HG03139 (cell line): ENCODE results near the gene NKX2-2.
"Not testable (repeated sequence)": the region's sequence is repeated elsewhere in the genome, so short reads cannot be mapped to it uniquely, and the experiment has no call there.

Experiments used
- ATAC-seq: cut with Tn5 transposase; IDR thresholded peaks from one replicate; pipeline ENCODE4 v1.9.1; 2021; ENCODE audit not compliant: unreplicated experiment

NKX2-2 gene

GRCh38 chr20:21509597-21510371 is 4.1 kb downstream of the NKX2-2 start:
- no peak for ATAC-seq

GRCh38 chr20:21509079-21509596 is 4.7 kb downstream of the NKX2-2 start:
- ATAC-seq: no peak

DNA sequence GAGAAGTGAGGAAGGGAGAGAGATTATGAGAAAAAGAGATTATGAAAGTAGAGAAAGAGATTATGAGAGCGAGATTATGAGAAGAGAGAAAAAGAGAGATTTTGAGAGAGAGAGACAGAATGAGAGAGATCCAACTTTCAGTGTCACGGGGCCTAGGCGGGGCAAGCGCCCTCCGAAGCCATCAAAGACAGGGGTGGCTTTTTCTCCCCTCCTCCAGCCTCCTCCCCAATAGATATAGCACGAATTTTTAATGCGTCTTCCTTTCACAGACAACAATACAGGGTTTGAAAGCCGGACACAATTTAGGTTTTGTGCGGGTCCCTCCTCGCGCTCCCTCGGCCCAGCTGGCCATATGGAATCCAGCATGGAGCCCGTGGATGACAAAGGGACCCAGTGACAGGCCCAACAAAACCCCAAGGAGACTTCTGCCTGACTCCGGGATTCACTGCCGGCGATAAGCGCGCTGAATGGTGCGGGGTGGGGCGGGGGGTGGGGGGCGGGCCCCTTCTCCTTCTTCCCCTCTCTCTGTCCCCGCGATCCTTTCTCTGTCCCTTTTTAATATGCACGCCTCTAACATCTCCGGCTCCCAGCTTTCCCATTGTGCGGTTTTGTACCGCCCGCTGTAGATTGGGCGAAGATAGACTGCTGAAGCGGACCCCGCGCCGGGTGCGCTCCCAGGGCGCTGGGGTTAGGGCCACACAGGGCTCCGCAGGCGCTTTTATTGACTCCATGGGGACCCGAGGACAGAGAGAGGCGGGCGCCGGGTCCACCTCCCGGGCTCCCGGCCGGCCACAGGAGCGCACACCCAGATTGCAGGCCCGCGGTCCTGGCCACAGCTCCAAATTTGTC is 5.4 kb downstream of the NKX2-2 start:
- ATAC-seq: no peak

DNA sequence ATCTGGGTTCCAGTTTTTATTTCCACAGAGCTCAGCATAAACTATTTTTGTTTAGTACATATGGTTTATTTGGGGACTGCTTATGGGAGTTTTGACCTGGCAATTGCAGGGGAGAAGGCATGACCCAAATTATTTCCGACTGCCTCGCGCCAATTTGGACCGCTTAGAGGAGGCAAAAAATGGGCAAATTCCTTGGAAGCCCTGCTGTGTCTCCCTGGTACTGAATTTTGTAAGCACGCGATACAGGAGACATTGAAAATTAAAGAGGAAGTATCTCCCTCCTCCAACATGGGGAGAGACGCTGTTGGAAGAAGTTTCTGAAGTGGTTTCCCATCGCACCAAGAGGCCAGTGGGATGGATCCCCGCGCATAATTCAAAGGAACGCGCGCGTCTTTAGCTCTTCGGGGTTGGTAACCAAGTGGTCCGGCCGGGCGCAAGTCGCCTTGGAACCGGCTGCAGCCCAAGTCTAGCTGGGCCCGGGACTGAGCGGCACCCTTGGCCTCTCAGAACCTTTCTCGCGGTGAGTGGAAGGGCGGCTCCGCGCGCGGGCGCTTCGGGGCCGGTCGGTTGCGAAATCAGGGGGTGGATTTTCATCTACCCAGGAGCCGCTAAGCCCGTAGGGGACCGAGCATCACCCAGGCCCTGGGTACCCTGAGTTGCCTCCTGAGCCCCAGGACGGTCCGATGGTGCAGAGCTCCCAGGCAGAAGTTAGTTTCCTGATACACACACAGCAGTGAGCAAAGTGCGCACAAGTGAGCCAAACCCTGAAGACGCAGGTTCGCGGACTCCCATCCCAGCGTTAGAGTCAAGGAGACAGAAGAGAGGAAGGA is 6.2 kb downstream of the NKX2-2 start:
- no peak for ATAC-seq

- no peak for ATAC-seq
Measured at GRCh38 chr20:21505810-21506530, 7.9 kb downstream of the NKX2-2 start.

- peak; percentile 37 for ATAC-seq
Measured at GRCh38 chr20:21505161-21505809, 8.6 kb downstream of the NKX2-2 start.

DNA sequence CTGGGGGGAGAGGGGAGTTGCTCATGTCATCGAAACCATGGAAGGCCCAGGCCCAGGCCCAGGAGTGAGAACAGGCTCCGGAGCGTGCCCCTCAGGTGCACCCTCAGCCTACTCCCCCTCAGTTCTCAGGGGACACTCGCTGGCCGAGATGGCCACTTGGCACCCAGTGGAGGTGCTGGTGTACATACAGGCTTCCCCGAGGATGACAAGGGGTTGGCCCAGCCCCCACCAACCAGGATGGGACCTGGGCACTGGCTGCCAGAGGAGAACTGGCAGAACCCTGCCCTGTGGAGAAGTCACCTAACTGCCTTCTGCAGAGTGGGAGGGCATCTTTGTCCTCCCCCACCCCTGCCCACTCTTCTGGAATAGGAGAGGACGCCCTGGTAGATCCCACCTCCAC is 9.5 kb downstream of the NKX2-2 start:
- no peak for ATAC-seq

- ATAC-seq: peak; percentile 70
Measured at GRCh38 chr20:21503345-21503744, 10.5 kb downstream of the NKX2-2 start.

- no peak for ATAC-seq
Measured at GRCh38 chr20:21501184-21501583, 12.7 kb downstream of the NKX2-2 start.

DNA sequence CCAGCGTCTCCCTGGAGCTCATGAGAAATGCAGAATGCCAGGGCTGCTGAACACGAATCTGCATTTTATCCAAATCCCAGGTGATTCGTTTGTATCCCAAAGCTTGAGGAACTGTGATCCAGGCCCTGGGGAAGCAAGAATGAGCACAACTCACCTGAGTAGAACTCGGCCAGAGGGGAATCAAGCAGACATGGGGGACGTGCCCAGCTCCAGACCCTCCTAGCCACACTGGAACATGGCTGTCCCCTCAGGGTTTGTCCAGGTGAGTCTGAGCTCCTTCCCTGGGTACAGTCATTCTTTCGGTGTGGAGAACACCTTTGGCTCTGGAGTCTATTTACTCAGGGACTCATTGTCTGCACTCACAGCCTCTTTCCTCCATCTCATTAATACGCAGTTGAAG is 13.3 kb downstream of the NKX2-2 start:
- ATAC-seq: no peak

DNA sequence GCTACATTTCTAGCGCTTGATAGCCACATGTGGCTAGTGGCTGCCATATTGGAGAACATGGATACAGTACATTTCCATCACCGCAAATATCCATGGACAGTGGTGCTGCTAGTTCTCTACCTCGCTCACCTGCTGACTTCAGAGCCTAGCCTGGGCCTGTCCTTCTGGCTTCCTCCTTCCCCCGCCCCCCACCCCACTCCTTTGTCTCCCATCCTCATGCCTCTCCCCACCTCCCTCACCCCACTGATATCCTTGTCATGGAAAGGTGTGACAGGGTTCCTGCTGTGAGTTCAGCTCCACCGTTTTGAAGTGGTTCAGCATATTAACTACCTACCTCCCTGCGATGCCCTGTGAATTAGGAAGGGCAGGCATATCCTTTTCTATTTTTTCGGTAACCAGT is 14.2 kb downstream of the NKX2-2 start:
- no peak for ATAC-seq

GRCh38 chr20:21498635-21499034 is 15.2 kb downstream of the NKX2-2 start:
- ATAC-seq: no peak

DNA sequence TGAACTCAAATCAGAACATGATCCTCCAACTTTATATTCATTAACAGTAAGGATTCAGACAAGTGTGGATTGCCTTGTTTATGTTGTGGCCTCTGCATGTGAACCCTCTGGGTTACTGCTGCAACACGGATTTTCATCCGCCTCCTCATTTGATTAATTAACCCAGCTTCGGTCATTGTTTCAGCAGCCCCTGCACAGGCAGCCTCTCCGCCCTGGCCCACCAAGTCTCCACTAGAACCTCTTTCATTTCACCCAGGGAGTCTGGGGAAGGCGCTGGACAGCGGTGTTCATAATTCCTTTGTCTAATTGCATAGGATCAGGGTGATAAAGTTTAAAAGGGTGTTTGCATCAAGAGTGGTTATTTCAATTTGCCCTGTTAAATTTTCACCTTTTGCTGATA is 15.7 kb downstream of the NKX2-2 start:
- ATAC-seq: no peak

DNA sequence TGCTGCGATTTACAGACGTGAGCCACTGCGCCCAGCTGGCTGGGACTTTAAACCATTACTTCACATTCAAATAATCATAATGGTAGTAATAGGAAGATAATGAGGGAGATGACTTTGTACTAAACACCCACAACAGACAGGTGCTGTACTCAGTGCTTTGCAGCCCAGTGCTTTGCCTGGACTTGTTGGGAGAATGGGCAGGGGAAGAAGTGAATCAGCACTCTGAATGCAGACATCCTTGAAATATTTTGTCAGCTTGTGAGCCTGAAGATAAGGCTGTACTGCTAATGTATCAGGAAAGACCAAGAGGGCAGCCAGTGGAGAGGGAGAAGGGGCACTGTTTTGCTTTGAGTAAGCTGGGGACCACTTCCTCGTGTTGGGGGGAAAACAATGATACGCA is 17.4 kb downstream of the NKX2-2 start:
- ATAC-seq: no peak

- ATAC-seq: no peak
Measured at GRCh38 chr20:21493049-21493448, 20.8 kb downstream of the NKX2-2 start.

DNA sequence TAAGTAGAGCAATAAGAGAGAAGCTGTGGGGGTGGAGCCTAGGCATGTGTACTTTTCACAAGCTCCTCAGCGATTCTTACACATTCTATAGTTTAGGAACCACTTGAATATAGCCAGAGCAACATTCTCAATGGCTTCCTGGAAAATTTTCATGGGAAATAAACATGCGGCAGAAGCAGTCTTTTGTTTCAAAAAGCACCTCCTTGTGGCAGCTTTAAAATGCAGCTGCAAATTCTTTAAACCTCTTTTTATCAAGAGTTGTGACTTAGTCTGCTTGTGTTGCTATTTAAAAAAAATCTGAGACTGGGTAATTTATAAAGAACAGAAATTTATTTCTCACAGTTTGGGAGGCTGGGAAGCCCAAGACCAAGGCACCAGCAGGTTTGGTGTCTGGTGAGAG is 23.8 kb downstream of the NKX2-2 start:
- no peak for ATAC-seq

DNA sequence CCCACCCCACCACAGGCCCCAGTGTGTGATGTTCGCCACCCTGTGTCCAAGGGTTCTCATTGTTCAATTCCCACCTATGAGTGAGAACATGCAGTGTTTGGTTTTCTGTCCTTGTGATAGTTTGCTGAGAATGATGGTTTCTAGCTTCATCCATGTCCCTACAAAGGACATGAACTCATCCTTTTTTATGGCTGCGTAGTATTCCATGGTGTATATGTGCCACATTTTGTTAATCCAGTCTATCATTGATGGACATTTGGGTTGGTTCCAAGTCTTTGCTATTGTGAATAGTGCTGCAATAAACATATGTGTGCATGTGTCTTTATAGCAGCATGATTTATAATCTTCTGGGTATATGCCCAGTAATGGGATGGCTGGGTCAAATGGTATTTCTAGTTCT is 33.7 kb downstream of the NKX2-2 start:
- ATAC-seq: not testable (repeated sequence)

- ATAC-seq: no peak
Measured at GRCh38 chr20:21465799-21466198, 48.1 kb downstream of the NKX2-2 start.

GRCh38 chr20:21464916-21465315 is 48.9 kb downstream of the NKX2-2 start:
- no peak for ATAC-seq
